Measurements from ENCODE around the gene CTSE. TPM values are rescaled to one million over a fixed set of nuclear protein-coding genes. Genes with fewer than 3 reads are reported as not detected.

CTSE gene
- total RNA-seq = not detected

DNA sequence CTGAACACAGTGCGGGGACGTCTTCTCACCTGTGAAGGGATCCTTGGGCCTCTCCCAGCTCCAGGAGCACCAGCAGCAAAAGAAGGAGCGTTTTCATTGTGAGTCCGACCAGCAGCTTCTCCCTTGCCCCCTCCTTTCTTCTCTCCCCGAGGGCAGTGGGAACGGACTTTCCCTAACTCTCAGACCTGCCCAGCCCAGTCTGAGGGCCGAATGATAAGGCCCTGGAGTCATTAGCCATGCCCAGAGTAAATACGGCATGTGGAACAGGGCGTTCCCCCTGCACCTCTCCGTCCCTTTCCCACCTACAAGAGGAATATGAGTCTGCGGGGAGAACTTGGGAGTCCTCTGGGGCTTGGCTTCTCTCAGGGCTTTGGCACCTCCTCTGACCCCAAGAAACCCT lies at the start of gene CTSE:
Gene CTSE (minus strand): TSS at position 201 of the 400 bp plus-strand sequence. CDS start 104 bp downstream, at position 97.
- H3K9me3 ChIP-seq = no peaks in the 10 kb centered on the region
- H3K36me3 ChIP-seq = no peaks in the 10 kb centered on the region
- no peak within 1 kb of the TSS for H3K4me3 ChIP-seq
- no peaks in the 10 kb centered on the region for H3K27me3 ChIP-seq (replicated peaks; ENCODE audit: insufficient read depth)
- no peak within 1 kb of the TSS for H3K27ac ChIP-seq
- 88% methylated on average over 11 of the region's 11 CpGs for WGBS
- intact Hi-C loops (cut with DNase I) = no loop called here
- no peak for DNase-seq (ENCODE audit: low spot score)
- no peaks in the 10 kb centered on the region for H3K4me1 ChIP-seq (replicated peaks)
- TF ChIP-seq, protein P1, sequence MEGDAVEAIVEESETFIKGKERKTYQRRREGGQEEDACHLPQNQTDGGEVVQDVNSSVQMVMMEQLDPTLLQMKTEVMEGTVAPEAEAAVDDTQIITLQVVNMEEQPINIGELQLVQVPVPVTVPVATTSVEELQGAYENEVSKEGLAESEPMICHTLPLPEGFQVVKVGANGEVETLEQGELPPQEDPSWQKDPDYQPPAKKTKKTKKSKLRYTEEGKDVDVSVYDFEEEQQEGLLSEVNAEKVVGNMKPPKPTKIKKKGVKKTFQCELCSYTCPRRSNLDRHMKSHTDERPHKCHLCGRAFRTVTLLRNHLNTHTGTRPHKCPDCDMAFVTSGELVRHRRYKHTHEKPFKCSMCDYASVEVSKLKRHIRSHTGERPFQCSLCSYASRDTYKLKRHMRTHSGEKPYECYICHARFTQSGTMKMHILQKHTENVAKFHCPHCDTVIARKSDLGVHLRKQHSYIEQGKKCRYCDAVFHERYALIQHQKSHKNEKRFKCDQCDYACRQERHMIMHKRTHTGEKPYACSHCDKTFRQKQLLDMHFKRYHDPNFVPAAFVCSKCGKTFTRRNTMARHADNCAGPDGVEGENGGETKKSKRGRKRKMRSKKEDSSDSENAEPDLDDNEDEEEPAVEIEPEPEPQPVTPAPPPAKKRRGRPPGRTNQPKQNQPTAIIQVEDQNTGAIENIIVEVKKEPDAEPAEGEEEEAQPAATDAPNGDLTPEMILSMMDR (IDR thresholded peaks at IDR 0.05) = no peak
- TF ChIP-seq POLR2AphosphoS5 (IDR thresholded peaks at IDR 0.05) = no peak
- TF ChIP-seq POLR2A (IDR thresholded peaks at IDR 0.05) = no peak

DNA sequence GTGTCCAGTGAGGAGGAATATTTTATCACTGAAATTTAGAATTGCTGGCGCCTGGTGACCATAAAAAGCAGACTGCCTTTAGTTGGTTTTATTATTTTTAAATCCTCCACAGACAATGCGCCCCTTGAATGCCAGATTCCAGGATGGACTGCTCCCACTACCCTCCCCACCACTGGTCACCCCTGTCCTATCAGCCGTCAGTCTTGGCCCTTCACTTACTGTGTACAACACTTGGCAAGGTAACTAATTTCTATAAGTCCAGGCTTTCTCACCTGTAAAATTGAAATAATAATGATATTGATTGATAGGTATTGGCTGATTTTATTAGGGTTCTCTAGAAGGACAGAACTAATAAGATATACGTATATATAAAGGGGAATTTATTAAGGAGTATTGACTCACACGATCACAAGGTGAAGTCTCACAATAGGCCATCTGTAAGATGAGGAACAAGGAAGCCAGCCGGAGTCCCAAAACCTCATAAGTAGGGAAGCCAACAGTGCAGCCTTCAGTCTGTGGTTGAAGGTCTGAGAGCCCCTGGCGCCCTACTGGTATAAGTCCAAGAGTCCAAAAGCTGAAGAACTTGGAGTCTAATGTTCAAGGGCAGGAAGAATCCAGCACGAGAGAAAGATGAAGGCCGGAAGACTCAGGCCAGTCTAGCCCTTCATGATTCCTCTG lies 47.1 kb upstream of the CTSE start:
- 85% methylated on average over 9 of the region's 9 CpGs for WGBS
- TF ChIP-seq POLR2AphosphoS5 (IDR thresholded peaks at IDR 0.05) (no peak), POLR2A (IDR thresholded peaks at IDR 0.05) (no peak)
- TF ChIP-seq, protein P1 (IDR thresholded peaks at IDR 0.05) = no peak
- intact Hi-C loops (cut with DNase I) = no loop called here
- H3K4me1 ChIP-seq (replicated peaks) = no peaks in the 10 kb centered on the region
- H3K9me3 ChIP-seq = no peaks in the 10 kb centered on the region
- no peaks in the 10 kb centered on the region for H3K36me3 ChIP-seq
- DNase-seq (ENCODE audit: low spot score) = no peak
- no peak overlapping the region for H3K4me3 ChIP-seq
- H3K27me3 ChIP-seq (replicated peaks; ENCODE audit: insufficient read depth) = no peaks in the 10 kb centered on the region
- no peak overlapping the region for H3K27ac ChIP-seq

DNA sequence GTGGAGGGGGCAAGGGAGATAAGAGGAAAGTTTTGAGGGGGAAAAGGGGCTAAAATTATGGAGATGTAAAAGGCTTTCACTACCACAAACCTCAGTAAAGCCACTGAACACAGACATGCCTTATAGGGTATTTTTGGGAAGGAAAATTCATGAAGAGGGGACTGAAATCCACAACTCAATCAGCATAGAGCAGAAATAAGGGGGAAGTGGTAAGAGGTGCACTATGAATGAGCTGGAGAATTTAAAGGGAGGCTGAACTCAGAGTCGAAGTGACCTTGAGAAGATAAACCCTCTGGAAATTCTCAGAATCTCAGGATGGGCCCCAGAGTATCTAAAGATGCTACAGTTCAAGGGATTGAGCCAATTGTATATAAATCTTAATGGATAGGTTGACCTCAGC lies 44.6 kb upstream of the CTSE start:
- no peaks in the 10 kb centered on the region for H3K9me3 ChIP-seq
- TF ChIP-seq POLR2AphosphoS5 (IDR thresholded peaks at IDR 0.05) = no peak
- TF ChIP-seq, protein P1 (IDR thresholded peaks at IDR 0.05) = no peak
- TF ChIP-seq POLR2A (IDR thresholded peaks at IDR 0.05) = no peak
- H3K4me1 ChIP-seq (replicated peaks) = no peaks in the 10 kb centered on the region
- no peaks in the 10 kb centered on the region for H3K27me3 ChIP-seq (replicated peaks; ENCODE audit: insufficient read depth)
- no peak overlapping the region for H3K4me3 ChIP-seq
- intact Hi-C loops (cut with DNase I) = no loop called here
- no peak for DNase-seq (ENCODE audit: low spot score)
- 76% methylated on average over 1 of the region's 1 CpG for WGBS
- no peak overlapping the region for H3K27ac ChIP-seq
- H3K36me3 ChIP-seq = no peaks in the 10 kb centered on the region

DNA sequence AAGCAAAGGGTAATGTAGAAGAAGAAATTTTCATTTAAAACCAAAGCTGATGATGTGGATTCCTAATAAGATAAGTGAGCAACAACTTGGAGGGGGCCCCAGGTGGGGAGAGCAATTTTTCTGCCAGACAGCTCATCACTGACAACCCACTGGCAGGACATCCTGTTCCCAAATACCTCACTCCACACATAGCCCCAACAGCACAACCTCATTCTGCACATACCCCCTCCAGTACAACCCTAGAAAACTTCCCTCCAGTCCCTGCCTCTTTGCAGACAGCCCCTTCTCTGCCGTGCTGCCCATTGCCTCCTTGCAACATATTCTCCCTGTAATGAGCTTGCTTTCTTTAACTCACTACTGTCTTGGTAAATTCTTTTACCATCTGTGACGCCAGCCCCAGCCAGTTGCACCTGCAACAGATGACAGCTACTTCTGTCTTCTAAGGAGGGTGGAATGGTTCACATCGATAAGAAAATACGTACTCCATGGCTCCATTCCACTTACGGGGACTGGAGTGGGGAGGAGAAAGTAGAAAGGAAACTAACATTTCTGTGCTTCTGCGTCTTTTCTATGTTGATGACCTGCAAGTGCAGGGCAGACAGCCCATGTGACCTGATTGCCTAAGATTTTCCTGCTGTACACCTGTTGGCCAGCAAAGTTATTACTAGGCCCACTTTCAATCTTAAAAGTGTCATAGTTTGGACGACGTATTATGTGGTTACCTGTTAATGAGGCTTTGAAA lies 44.0 kb upstream of the CTSE start:
- no peak overlapping the region for H3K4me3 ChIP-seq
- no peaks in the 10 kb centered on the region for H3K9me3 ChIP-seq
- WGBS = 52% methylated on average over 8 of the region's 8 CpGs
- intact Hi-C loops (cut with DNase I) = no loop called here
- no peaks in the 10 kb centered on the region for H3K4me1 ChIP-seq (replicated peaks)
- H3K36me3 ChIP-seq = no peaks in the 10 kb centered on the region
- no peaks in the 10 kb centered on the region for H3K27me3 ChIP-seq (replicated peaks; ENCODE audit: insufficient read depth)
- TF ChIP-seq, protein P1 (IDR thresholded peaks at IDR 0.05) = no peak
- TF ChIP-seq POLR2AphosphoS5 (IDR thresholded peaks at IDR 0.05) = no peak
- no peak for TF ChIP-seq POLR2A (IDR thresholded peaks at IDR 0.05)
- no peak for DNase-seq (ENCODE audit: low spot score)
- no peak overlapping the region for H3K27ac ChIP-seq

Measured in prostate gland (tissue), 2 donors.